GM19452 (cell line): ENCODE measurements around the gene GNE.
A peak's percentile ranks its signal among the peaks of the same experiment; 100 is the strongest.
"Not testable (repeated sequence)": the region's sequence is repeated elsewhere in the genome, so short reads cannot be mapped to it uniquely, and the experiment has no call there.

Experiments used
- ATAC-seq: cut with Tn5 transposase; IDR thresholded peaks from one replicate; pipeline ENCODE4 v1.9.1; 2021; ENCODE audit not compliant: unreplicated experiment

Gene GNE, protein sequence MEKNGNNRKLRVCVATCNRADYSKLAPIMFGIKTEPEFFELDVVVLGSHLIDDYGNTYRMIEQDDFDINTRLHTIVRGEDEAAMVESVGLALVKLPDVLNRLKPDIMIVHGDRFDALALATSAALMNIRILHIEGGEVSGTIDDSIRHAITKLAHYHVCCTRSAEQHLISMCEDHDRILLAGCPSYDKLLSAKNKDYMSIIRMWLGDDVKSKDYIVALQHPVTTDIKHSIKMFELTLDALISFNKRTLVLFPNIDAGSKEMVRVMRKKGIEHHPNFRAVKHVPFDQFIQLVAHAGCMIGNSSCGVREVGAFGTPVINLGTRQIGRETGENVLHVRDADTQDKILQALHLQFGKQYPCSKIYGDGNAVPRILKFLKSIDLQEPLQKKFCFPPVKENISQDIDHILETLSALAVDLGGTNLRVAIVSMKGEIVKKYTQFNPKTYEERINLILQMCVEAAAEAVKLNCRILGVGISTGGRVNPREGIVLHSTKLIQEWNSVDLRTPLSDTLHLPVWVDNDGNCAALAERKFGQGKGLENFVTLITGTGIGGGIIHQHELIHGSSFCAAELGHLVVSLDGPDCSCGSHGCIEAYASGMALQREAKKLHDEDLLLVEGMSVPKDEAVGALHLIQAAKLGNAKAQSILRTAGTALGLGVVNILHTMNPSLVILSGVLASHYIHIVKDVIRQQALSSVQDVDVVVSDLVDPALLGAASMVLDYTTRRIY

DNA sequence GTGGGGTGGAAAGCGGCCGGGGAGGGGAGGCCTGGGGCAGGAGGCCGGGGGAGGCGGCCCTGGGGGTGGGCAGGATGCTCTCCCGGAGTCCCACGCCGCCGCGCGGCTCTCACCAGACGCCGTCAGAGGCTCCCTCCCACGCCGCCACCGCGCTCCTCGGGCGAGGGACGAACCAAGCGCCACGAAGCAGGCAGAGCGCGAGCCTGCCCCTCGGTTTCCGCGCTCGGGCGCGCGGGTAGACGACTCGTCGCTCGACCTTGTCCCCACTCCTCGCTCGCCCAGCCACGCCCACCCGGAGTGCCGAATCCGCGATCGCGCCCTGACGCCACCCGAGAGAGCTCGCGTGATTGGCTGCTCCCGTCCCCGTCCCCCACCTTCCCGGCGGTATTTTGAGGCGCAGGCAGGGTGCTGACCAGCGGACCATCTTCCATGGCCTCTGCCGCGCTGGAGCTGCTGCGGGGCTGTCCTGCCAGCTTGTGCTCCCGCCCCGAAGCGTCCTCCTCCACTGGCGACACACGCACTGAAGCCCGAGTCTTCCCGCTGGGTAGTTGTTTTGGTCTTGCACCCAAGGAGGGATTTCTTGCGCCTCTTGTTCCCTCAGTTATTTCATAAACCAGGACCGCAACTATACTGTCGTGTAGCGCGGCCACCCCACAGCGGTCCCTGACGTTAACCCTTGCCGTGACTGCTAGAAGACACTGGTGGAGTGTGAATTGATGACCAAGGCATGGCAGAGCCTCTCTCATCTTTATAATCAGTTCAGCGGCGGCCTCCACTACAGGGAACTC is at the start of gene GNE:
GNE (minus strand) TSS at position 241 of the 788 bp plus-strand sequence. CDS start 9,093 bp downstream, outside the sequence.
- peak; percentile 87 for ATAC-seq

DNA sequence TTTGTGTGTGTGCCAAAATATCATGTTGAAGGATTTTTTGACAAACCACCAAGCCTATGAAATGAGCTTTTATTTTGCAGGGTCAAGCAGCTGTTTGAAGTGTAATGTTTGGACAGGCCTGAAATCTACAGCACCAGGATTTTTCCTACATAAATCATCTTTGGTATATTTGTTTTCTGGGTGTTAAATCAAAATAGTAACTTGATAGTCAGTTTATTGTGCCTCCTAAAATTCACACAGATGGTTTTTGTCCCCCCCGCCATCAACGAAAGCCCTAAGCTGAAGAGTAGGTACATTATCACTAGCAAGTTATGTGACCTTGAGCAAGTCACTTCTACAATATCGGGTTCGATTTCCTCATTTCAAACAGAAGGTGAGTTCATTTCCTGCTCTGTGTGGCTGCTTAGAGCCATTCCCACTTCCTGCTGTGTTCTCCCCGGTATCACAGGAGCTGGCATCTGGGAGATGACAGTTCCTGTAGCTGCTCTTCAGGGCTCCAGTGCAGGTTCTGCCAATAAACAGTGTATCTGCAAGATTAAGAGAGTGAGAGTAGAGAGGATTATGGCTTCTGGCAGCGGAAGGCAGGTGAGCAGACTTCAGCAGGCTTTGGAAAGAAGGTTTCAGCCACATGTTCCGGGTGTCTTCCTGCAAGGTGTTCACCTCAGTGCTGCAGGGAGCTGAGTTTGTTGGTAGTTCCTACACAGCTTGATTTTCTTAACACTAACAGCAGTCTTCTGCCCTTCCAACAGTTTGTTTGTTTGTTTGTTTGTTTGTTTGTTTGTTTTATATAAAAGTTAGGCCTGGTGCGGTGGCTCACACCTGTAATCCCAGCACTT is 48.4 kb upstream of the GNE start:
- no peak for ATAC-seq

DNA sequence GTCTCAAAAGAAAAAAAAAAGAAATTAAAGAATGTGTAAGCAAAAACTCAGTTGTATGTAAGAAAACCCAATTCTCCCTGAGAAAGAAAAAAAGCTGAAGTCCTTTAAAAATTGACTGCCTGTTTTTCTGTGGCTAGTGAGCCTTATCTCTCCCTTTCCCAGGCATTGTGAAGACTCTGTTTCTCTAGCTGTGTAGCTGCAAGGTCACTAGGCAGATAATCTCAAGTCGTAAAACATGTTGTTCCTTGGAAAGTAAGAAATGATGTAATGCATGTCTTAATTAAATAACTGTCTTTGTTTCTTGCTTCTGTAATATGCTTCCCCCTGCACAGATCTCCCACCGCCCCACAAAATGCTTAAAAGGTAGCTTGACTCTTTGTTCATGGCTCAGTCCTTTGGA is 46.1 kb upstream of the GNE start:
- ATAC-seq = not testable (repeated sequence)

DNA sequence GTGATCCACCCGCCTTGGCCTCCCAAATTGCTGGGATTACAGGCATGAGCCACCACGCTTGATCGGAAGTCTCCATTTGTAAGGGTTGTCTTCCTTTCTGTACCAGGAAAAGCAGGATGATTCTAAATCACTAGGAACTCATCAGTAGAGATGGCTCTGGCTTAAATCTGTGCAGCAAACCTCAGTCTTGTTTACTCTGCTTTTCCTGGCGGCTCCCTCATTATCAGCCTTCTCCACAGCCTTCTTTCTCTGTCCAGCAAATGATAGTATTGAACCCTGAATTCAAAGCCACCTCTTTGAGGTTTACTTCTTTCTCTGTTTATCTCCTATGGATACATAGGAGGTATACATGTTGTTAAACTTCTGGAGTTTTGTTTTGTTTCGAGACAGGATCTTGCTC is 43.0 kb upstream of the GNE start:
- no peak for ATAC-seq

DNA sequence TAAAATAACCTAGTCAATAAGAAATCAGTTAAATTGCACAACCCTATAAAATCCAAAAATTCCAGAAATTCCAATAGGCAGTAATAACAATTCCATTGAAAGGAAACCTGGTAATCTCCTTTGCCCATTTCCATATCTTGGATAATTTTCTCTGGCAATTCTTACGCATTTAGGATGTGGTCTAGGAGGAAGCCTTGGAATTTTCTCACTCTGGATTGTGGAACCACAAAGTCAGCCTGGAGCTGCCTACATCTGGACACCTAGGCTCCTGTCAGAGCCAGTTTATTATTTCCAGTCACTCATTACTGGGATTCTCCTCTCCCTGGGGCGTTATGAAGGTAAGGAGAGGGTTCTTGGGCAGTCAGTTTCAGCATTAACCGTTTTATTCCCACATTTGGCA is 40.3 kb upstream of the GNE start:
- ATAC-seq = no peak

DNA sequence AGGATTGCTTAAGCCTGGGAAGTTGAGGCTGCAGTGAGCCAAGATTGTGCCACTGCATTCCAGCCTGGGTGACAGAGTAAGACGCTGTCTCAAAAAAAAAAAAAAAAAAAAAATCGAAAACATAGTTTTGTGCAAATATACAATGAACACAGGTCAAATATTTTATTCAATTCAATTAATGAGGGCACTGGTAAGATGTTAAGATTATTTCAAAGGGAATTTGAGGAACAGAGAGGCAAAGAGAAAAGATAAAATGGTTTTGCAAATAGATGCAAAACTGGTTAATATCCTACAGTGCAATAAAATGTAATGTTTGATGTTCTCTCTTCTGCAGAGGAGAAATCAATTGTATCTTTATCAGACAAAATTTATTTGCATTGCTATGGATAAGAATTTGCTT is 39.5 kb upstream of the GNE start:
- ATAC-seq = no peak

DNA sequence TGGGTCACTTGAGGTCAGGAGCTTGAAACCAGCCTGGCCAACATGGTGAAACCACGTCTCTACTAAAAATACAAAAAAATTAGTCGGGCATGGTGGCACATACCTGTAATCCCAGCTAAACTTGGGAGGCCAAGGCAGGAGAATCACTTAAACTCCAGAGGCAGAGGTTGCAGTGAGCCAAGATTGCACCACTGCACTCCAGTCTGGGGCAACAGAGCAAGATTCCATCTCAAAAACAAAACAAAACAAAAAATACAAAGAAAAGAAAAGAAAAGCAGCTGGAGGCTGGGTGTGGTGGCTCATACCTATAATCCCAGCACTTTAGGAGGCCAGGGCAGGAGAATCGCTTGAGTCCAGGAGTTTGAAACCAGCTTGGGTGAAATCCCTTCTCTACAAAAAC is 36.7 kb upstream of the GNE start:
- ATAC-seq = not testable (repeated sequence)

DNA sequence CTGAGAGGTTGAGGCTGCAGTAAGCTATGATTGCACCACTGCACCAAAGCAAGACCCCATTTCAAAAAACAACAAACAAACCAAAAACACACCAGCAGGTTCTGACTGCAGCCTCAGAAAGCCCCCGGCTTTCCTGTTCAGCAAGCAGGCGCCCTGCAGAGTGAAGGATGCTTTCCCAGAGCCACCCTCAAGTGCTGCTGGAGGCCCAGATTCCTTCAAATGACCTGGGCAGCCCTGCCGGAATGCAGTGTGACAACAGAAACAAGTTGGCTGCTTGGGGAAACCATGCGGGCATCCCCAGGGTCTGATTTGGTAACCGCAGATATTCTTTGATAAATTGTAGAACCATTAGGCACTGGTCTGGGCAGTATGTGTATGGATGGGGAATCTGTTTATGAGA is 35.7 kb upstream of the GNE start:
- no peak for ATAC-seq

DNA sequence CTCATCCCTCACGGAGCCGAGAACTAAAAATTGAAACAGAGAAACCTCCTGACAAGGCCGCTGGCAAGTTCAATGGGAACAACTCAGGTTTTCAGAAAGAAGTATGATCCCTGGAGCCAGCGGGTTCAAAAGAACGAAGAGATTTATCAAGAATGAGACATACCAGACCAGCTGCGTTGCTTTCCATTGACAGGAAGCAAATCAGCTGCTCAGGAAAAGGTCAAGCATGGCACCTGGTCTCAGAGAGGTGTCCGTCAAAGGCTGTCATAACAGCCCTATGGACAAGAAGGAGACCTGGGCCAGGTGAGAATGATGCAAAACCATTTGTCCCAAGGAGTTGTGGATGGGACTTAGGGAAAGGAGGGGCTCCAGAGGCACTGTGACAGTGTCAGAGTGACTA is 34.9 kb upstream of the GNE start:
- no peak for ATAC-seq

DNA sequence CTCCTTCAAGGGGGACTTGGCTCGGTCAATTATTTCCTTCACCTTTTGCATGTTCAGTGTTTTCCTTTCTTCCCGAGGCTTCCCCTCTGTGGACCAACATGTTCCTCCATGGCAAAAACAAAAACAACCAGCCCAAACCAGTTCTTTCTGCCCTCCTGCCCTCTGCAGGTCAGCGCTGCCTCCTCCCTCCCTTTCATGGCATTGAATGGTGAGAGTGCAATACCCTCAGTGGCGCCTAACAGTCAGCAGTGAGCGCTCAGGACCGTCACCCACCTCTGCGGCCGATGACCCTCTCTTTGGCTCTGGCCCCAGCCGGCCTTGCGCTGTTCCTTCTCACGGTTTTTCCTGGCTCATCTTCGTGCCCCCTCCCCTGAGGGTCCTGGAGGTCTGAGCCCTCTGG is 34.4 kb upstream of the GNE start:
- no peak for ATAC-seq

DNA sequence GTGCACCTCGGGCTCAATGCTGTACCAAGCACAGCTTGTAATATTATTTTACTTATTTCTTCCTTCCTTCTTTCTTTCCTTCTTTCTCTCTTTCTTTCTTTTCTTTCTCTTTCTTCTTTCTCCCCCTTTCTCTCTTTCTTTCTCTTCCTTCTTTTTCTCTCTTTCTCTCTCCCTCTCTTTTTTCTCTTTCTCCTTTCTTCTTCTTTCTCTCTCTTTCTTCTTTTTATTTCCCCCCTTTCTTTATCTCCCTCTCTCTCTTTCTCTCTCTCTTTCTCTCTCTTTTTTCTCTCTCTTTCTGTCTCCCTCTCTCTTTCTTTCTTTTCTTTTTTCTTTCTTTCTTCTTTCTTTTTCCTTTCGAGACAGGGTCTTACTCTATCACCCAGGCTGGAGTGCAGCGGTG is 32.7 kb upstream of the GNE start:
- ATAC-seq = no peak

DNA sequence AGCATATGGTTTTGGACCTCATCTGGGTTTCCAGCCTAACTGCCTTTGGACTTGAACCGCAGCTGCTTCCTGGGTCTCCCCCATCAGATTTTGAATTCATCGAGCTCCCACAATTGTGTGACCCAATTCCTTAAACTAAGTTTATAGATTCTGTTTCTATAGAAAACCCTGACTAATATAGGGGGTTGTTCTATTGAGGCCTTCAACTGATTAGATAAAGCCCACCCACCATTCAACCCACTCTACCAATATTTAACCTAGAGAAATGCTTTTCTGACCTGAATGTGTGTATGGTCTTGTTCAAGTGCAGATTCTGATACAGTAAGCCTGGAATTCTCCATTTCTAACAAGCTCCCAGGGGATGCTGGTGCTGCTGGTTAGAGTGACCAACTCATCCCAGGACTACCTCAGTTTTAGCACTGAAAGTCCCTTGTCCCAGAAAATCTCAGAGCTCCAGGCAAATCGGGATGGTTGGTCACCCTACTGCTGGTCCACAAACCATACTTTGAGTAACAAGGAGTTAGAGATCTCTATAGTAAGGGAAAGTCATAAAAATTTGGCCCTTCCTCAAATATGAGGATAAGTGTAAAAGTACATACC is 31.7 kb upstream of the GNE start:
- no peak for ATAC-seq

DNA sequence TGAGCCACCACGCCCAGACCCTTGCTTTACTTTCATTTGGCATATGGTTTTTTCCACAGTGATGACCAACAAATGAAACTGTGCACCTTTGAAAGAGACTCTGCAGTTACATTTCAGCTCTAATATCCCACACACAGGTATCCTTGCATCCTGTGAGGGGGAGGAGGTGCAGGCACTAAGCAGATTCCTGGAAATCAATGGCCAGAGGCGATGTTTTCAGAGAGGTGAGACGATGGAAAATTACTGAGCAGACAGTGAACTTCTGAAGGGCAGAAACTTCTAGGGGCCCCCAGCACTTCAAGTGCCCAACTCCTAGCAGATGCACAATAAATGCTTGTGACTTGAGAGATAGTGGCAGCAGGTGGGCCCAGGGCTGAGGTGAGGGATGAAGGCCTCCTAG is 29.8 kb upstream of the GNE start:
- ATAC-seq = no peak

DNA sequence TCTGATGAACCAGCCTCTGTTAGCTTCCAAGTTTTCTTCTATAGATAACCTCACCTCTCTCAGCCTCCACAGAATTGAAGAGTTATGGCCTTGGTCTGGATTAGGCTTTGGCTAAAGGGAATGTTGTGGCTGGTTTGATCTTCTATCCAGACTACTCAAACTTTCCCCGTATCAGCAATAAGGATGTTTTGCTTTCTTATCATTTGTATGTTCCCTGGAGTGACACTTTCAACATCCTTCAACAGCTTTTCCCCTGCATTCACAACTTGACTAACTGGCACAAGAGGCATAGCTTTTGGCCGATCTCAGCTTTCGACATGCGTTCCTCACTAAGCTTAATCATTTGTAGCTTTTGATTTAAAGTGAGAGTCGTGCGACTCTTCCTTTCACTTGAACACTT is 28.1 kb upstream of the GNE start:
- no peak for ATAC-seq

DNA sequence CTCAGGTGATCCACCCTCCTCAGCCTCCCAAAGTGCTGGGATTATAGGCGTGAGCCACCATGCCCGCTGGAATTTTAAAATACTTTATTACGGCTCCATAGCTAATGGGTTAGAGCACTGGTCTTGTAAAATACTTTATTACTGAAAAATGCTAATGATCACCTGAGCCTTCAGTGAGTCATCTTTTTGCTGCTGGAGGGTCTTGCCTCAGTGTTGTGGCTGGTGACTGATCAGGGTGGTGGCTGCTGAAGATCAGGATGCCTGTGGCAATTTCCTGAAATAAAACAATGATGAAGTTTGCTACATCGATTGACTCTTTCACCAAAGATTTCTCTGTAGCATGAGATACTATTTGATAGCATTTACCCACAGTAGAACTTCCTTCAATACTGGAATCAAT is 26.0 kb upstream of the GNE start:
- ATAC-seq = no peak

DNA sequence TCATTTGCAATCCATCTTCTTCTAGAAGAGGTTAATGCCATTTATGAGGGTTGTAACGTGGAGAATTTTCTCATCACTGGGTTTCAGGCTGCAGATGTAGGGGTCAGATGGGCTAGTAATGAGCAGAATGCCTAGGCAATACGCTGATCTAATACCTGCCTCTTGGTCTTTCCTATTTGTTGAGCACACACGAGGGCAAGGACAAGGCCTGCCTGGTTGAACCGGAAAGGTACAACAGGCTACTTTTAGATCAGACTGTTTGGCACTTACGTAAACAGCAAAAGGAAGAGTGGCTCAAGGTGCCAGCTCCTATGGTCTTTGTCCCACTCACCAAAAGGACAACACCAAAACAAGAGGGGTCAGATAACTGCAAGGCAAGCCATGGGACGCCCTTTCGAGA is 24.0 kb upstream of the GNE start:
- ATAC-seq = no peak

DNA sequence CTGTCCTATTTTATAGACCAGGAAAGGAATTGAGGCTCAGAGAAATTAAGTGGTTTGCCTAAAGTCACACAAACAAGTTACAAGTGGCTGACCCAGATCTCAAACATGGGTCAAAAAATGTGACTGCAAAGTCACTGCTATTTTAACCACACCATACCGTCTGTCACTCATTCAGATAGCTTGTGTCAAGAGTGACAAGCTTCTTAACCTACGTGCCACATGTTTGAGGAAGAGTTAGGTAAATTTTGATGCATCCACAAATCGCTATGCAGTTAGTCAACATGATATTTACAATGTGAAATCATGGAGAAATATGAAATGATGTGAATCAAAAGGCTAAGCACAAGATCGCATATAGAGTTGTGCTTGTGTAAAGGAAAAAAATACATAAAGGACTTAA is 22.7 kb upstream of the GNE start:
- ATAC-seq = no peak

DNA sequence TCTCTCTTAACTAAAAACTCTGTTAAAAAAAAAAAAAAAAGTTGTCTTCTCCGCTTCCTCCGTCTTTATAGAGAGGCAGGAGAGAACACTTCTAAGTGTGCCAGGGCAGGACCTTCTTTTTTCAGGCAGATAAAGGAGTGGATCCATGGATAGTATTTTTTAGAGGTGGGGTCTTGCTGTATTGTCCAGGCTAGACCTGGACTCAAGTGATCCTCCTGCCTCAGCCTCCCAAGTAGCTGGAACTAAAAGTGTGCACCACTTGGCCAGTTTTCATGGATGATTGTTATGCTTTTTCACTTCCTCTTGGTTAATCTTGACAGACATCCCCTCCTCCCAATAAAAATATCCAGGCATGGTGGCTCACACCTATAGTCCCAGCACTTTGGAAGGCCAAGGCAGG is 20.0 kb upstream of the GNE start:
- ATAC-seq = no peak

DNA sequence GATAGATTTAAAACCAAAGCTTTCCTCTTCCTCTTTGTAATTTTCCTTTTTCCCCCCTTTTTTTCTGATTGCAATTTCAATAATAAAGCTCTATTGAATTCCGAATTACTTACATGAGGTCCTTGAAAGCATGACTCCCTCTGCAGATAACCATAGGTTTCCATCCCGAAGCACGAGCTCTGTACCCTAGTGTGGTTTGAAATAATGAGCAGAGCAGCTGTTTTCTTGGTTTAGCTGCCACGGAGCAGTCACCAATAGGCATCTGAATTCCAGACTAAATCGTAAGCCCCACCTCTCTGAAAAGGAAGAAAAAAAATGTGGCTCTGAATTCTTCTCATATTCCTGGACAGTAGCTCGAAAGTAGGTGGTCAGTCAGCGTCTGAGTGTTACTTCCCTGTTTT is 18.5 kb upstream of the GNE start:
- ATAC-seq = no peak

DNA sequence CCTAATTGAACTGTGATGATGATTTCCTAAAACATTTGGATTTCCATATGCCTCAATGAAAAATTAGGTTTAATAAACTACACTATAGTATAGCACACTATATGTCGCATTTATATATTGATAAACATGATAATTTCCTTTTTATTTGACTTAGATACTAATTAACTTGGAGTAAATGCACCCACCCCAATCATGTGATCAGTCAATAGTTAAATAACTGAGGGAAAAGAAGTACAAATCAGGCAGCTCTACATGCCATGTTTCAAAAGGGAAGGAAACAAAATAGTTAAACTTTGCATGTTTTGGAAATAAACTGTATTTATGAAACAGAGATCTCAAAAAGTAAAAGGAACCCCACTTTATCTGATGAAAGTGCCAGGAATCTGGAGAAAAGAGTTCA is 18.0 kb upstream of the GNE start:
- no peak for ATAC-seq

DNA sequence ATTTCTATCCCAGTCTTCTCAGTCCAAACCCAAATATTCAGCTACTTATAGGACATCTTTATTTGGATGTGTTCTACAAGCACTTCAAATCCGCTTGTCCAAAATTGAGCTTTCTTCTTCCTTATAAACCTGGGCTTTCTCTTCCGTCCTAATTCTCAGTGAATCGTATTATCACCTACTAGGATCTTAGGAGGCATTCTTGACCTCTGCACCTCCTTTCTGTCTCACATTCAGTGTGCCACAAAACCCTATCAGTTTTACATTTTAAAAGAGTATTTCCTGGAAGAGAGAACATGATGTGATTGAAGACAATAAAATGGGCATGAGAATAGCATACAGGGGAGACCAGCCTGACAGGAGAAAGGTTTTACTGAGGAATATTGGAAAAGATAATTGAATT is 16.8 kb upstream of the GNE start:
- ATAC-seq = no peak
